Activated T-cell treated with anti-CD3 and anti-CD28 coated beads, Interleukin-2, amount 50 U/mL, for 48 hours (primary cell): ENCODE results near the gene CNBD2.
"Not testable (repeated sequence)": the region's sequence is repeated elsewhere in the genome, so short reads cannot be mapped to it uniquely, and the experiment has no call there.

Source experiments
- DNase-seq, 2 experiments: peaks; one replicate each; pipeline ENCODE4 v3.0.0-alpha.2; 2020

CNBD2 gene

GRCh38 chr20:36064658-36065426 lies 96.5 kb downstream of the CNBD2 start:
- peak; percentile 97 to 98 for DNase-seq

GRCh38 chr20:36065427-36065998 lies 97.1 kb downstream of the CNBD2 start:
- DNase-seq, result no peak

GRCh38 chr20:36066777-36067176 lies 98.4 kb downstream of the CNBD2 start:
- DNase-seq, result no peak

- not testable (repeated sequence) for DNase-seq
These were observed 100.1 kb downstream of the CNBD2 start for GRCh38 chr20:36068526-36068925.

- no peak for DNase-seq
These were observed 102.1 kb downstream of the CNBD2 start for GRCh38 chr20:36070451-36070850.

- no peak for DNase-seq
These were observed 103.5 kb downstream of the CNBD2 start for GRCh38 chr20:36071848-36072247.

GRCh38 chr20:36074983-36075382 lies 106.6 kb downstream of the CNBD2 start:
- no peak for DNase-seq

GRCh38 chr20:36077762-36078161 lies 109.4 kb downstream of the CNBD2 start:
- not testable (repeated sequence) for DNase-seq

GRCh38 chr20:36079486-36079885 lies 111.1 kb downstream of the CNBD2 start:
- no peak for DNase-seq

GRCh38 chr20:36079984-36080383 lies 111.6 kb downstream of the CNBD2 start:
- DNase-seq, result not testable (repeated sequence)
